Mucosa of stomach (tissue), 1 donor: ENCODE results near the gene TNFRSF25.
A peak's percentile ranks its signal among the peaks of the same experiment; 100 is the strongest.

Experiments used
- H3K27me3 ChIP-seq: one replicate; pipeline ENCODE4 v1.7.0; 2013; ENCODE audit warnings: mild to moderate bottlenecking, low read length; ENCODE audit not compliant: control insufficient read depth, insufficient read depth
- H3K36me3 ChIP-seq: one replicate; pipeline ENCODE4 v1.7.0; 2013; ENCODE audit warnings: low read length; ENCODE audit not compliant: control insufficient read depth, insufficient read depth
- H3K4me1 ChIP-seq: one replicate; pipeline ENCODE4 v1.7.0; 2013; ENCODE audit warnings: mild to moderate bottlenecking, low read length; ENCODE audit not compliant: control insufficient read depth, insufficient read depth
- H3K4me3 ChIP-seq: one replicate; pipeline ENCODE4 v1.7.0; 2013; ENCODE audit warnings: low read length
- H3K9ac ChIP-seq: one replicate; pipeline ENCODE4 v1.7.0; 2013; ENCODE audit warnings: mild to moderate bottlenecking, low read length, moderate library complexity
- H3K9me3 ChIP-seq: one replicate; pipeline ENCODE4 v1.7.0; 2013; ENCODE audit warnings: mild to moderate bottlenecking, low read length, moderate library complexity; ENCODE audit not compliant: control insufficient read depth
- donor health status: Pancreatic carcinoma.

TNFRSF25 gene

DNA sequence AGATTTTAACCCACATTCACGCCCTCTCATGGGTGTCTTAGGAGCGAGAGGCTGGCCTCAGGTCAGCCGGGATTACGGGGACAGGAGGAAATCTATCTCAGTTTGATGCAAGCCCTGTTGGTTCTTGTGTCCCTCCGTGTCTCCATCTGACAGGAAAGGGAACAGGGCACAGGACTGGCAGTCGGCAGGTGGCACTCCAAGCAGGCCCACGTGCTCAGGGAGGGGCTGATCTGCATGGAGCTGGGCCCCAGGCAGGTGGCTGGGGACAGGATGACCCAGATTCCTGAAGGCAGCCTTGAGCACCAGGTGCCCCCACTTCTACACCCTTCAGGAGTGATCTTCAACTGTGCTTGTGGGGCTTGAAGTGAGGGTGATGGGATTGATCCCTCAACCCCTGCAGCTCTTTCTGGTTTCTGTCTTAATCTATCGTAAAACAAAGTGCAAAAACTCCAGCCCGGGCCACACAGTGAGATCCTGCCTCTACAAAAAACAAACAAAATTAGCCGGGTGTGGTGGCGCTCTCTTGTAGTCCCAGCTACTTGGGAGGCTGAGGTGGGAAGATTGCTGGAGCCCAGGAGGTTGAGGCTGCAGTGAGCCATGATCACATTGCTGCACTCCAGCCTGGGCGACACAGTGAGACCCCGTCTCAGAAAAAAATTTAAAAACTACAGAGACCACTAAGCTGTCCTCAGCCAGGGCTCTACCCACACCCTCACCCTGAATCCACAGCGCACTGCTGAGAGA lies 17.2 kb upstream of the TNFRSF25 start:
- Histone ChIP-seq H3K4me3 (no peak overlapping the region), H3K9me3 (no peaks in the 10 kb centered on the region), H3K27me3 (peaks cover 33% of the 10 kb centered on the region), H3K9ac (no peak overlapping the region), H3K4me1 (peaks cover 25% of the 10 kb centered on the region), H3K36me3 (no peaks in the 10 kb centered on the region)

DNA sequence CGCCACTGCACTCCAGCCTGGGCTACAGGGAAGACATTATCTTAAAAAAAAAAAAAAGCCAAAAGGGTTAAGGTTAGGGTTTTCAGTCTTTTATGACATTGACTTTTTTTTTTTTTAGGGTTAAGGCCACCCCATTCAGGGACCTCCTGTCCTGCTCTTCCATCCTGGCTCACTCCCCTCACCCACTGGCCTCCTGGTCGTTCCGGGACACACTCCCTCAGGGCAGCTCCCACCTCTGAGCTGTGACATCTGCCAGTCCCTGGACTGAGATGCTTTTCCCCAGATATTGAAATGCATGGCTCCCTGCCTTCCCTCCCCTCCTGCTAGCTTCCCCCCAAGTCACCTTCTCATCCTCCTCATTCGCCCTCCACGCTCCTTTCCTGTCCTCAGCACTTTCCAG lies 15.8 kb upstream of the TNFRSF25 start:
- H3K9ac ChIP-seq: no peak overlapping the region
- H3K4me1 ChIP-seq: peaks cover 24% of the 10 kb centered on the region
- H3K36me3 ChIP-seq: no peaks in the 10 kb centered on the region
- peaks cover 33% of the 10 kb centered on the region for H3K27me3 ChIP-seq
- H3K4me3 ChIP-seq: no peak overlapping the region
- no peaks in the 10 kb centered on the region for H3K9me3 ChIP-seq

DNA sequence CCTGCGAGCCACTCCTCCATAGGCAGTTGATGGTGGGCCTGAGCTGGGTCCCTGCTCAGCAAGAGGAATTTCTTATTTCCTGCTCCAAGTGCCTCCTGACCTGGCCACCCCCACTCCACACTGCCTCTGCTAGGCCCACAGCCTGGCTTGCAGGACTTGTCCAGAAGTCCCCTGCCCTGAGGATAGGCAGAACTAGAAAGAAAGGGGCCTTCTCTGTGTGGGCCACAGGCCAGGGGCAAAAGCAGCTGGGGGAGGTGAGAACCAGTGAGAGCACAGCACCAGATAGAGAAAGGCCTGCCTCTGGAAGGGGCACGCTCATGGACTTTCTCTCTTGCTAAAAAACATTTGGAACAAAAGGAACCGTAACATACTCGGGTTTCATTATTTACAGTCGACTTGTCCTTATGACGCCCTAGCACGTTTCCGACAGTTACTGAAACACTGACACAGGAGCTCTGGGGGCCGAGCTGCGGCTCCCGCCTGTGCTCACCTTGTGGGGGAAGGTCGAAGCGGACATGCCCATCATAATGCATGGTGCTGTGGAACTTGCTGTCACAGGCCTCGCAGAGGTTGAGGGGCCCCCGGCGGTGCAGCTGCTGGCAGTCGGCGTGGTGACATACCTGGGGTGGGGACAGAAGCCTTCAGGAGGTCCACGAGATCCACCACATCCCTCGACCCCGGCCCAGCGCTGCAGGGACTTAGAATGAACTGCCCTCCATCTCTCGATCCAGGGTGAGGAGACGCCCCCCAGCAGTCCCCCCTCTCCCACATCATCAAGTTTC lies 11.3 kb upstream of the TNFRSF25 start:
- Histone ChIP-seq H3K4me3 (no peak overlapping the region), H3K27me3 (no peaks in the 10 kb centered on the region), H3K4me1 (peaks cover 26% of the 10 kb centered on the region), H3K9ac (no peak overlapping the region), H3K9me3 (no peaks in the 10 kb centered on the region), H3K36me3 (no peaks in the 10 kb centered on the region)

DNA sequence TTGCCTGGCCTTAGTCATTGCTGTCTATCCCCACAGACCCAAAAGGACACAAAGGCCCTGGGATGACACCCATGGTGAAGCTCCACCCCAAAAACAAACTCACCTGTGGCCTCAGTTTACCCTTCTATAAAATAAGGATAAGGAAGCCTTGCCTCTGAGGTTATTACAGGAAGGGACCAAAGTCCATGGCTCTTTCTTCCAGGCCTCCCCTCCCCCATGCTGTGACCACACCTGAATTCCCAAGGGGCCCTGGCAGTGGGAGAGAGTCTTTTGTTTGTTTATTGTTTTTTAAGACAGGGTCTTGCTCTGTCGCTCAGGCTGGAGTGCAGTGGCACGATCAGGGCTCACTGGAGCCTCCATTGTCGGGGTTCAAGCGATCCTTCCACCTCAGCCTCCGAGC lies 10.5 kb upstream of the TNFRSF25 start:
- Histone ChIP-seq H3K36me3 (no peaks in the 10 kb centered on the region), H3K4me3 (no peak overlapping the region), H3K27me3 (no peaks in the 10 kb centered on the region), H3K4me1 (peaks cover 33% of the 10 kb centered on the region), H3K9ac (no peak overlapping the region), H3K9me3 (no peaks in the 10 kb centered on the region)

DNA sequence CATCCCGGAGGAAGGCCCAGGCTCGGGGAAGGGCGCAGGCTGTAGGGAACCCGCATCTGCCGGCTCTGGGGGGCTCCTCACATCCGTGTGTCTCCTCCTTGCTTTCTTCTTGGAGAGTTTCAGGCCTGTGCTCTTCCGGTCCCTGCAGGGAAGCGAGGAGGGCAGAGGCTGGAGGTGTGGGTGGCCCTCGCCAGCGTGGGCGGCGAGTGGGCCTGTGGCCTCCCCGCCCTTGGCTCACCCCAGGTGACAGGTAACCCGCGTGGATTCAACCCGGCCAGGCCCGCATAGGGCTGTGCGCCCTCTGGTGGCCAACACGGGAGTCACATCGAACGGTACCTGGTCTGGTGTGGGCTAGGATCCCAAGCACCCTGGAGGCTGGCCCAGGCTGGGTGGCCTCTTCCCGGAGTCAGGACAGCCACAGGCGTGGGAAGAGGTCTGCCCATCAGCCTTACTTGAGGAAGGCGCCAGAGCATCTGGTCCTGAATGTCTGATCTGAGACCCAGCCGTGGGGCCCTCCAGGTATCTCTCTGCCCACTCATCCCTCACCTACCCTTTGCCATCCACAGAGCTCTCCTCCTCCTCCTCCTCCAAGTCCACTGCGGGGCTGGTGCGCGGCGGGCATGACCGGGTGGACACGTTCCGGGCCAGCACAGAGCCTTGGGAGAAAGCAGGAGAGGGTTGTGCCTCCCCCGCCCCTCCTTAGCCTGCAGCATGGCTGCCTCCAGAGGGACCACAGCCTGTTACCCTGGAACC lies 9.6 kb upstream of the TNFRSF25 start:
- Histone ChIP-seq H3K9me3 (no peaks in the 10 kb centered on the region), H3K4me3 (no peak overlapping the region), H3K27me3 (no peaks in the 10 kb centered on the region), H3K9ac (no peak overlapping the region), H3K36me3 (no peaks in the 10 kb centered on the region), H3K4me1 (peaks cover 33% of the 10 kb centered on the region)

DNA sequence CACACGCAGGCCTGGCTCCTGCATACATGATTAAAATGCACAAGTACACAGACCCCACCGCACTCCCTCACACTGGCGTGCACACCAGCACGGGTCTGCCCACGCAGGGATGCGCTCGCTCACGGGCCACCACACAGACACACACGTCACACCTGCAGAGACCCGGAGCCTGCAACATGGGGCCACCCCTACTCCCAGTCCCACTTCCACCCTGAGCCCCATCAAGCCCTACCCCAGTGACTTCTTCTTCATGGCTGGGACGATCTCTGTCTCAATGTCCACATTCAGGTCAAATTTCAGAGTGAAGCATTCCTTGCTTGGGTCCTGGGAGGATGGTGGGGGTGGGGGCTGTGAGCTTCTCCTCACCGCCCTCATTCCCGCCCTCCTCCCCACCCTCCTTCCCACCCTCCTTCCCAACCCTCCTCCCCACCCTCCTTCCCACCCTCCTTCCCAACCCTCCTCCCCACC lies 8.9 kb upstream of the TNFRSF25 start:
- Histone ChIP-seq H3K27me3 (no peaks in the 10 kb centered on the region), H3K9ac (no peak overlapping the region), H3K4me1 (peaks cover 33% of the 10 kb centered on the region), H3K9me3 (no peaks in the 10 kb centered on the region), H3K36me3 (no peaks in the 10 kb centered on the region), H3K4me3 (no peak overlapping the region)

DNA sequence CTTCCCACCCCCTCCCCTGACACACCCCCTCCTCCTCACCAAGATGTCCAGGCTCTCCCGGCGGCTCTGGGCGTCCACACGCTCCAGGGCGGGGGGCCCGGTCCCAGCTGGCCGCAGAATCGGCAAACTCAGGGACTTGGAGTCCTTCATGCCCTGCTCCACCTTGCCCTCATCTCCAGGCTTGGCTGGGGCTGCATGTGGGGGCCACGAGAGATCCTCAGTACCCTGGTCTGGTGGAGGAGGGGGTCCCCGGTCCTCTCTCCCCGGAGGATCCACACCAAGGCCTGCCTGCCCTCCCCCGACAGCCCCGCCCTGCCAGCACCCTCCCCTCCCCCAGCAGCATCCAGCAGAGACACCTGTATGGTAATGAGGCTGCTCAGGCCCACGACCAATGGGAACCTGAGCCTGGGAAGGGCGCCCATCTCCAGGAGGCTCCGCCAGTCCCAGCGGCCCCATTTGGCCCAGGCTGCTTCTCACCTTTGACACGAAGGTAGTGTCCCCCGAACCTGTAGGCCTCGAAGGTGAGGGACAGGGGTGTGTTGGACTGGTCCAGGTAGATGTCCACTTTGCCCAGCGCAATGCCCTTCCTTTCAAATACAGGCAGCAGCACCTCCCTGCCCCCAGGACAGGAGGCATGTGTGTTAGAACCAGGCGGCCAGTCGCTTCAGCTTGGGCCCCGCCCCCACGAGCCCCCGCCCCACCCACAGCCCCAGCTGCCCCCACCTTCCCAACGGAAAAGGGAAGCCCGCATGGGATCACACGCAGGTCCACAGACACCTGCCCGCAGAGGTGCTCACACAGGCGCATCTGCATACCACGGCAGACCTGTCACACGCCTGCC lies 8.2 kb upstream of the TNFRSF25 start:
- Histone ChIP-seq H3K27me3 (no peaks in the 10 kb centered on the region), H3K9ac (no peak overlapping the region), H3K9me3 (no peaks in the 10 kb centered on the region), H3K4me3 (no peak overlapping the region), H3K36me3 (no peaks in the 10 kb centered on the region), H3K4me1 (peaks cover 33% of the 10 kb centered on the region)

DNA sequence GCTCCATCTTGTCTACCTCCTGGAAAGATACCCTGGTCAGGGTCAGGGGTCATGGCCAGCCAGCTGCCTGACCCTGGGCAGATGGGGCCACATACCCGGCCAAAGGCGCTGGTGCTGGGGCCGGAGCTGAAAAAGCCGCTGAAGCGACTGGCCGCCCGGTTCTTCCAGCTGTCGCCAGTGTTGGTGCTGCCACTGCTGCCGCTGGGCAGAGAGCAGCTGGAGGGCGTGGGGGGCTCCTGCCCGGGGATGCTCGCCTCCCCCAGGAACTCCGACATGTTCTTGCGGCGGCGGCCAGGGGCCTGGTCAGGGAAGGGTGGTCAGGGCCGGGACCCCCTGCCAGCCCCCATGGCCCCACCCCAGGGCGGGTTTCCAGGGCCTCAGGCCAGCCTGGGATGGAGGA lies 7.2 kb upstream of the TNFRSF25 start:
- Histone ChIP-seq H3K4me1 (peaks cover 33% of the 10 kb centered on the region), H3K9me3 (no peaks in the 10 kb centered on the region), H3K9ac (no peak overlapping the region), H3K27me3 (no peaks in the 10 kb centered on the region), H3K4me3 (no peak overlapping the region), H3K36me3 (no peaks in the 10 kb centered on the region)

DNA sequence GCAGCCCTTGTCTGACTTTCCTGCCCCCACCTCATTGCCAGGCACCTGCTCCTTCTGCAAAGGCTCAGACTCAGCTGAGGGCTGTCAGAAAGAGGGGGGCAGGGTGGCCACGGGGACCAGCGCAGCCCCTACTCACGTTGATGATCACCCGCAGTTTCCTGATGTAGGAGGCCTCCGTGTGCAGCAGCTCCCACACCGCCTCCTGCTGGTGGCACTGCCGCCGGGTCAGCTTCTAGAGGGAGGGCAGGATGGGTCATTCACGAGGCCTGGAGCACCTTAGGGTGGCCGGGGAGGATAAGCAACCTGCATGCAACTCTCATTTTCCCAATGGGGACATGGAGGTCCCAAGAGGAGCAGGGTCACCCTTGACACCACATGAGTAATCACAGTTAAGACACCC lies 6.4 kb upstream of the TNFRSF25 start:
- Histone ChIP-seq H3K4me3 (no peak overlapping the region), H3K9me3 (no peaks in the 10 kb centered on the region), H3K27me3 (no peaks in the 10 kb centered on the region), H3K9ac (peak overlapping the region; percentile 76), H3K4me1 (peaks cover 33% of the 10 kb centered on the region), H3K36me3 (no peaks in the 10 kb centered on the region)

DNA sequence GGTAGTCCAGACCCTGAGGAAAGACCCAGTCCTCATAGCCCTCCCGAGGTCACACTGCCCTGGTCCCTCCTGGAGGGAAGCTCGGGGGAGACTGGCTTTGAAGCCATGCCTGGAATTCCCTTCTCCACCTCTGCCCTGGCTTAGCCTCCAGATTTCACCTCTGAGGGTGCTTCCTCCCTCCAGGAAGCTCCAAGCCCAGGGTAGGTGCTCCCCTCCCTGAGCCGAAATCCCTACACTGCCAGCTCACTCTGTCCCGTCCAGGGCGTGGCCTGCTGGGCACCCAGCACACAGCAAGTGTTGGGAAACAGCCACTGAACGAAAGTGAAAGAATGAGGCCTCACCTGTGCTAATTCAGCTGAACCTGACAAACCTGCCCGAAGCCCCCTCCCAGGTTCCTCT lies 6.0 kb upstream of the TNFRSF25 start:
- peak overlapping the region; percentile 76 for H3K9ac ChIP-seq
- peak overlapping the region; percentile 32 for H3K4me3 ChIP-seq
- H3K9me3 ChIP-seq: no peaks in the 10 kb centered on the region
- H3K36me3 ChIP-seq: no peaks in the 10 kb centered on the region
- H3K4me1 ChIP-seq: peaks cover 33% of the 10 kb centered on the region
- peaks cover 3% of the 10 kb centered on the region for H3K27me3 ChIP-seq

DNA sequence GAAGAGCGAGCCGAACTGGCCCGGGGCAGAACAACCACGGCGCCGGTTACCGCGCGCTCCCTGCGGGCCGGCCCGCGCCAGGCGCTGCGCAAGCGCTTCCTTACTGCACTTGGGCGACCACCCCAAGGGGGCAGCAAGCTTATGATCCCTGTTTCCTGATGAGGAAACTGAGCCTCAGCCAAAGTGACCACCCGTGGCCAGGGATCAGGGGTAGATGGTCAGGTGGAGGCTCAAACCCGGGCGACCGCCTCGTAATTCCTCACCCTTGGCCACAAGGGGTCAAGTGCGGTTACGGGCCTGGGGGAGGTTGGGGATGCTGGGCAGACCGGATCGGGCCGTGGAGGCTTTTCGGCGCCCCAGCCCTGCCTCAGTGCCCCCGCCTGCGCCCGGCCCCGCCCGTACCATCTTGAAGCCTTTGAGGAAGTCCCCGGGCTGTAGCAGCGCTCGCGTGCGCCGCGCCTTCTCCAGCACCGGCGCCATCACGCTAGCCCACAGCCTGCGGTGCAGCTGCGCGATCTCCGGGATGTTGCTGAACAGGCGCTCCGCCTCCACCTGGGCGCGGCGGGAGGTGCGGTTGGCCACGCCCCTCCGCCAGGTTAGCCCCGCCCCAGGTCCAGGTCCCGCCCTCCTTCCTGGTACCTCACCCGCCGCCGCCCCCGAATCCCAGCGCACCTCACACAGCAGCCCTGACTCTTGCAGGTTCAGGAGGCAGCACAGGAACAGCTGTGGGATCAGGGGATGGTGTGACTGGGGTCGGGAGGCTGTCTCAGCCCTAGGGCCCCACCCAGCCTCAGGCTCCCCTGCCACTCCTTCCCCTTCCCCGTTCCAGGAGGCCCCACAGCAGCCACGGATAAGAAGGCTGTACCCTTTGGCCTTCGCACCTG lies 5.4 kb upstream of the TNFRSF25 start:
- peaks cover 26% of the 10 kb centered on the region for H3K4me1 ChIP-seq
- no peaks in the 10 kb centered on the region for H3K9me3 ChIP-seq
- peaks cover 6% of the 10 kb centered on the region for H3K27me3 ChIP-seq
- peak overlapping the region; percentile 76 for H3K9ac ChIP-seq
- H3K36me3 ChIP-seq: no peaks in the 10 kb centered on the region
- H3K4me3 ChIP-seq: peak overlapping the region; percentile 32
